ENCODE measurements around the gene EIF3C.
"Not testable (repeated sequence)": the region's sequence is repeated elsewhere in the genome, so short reads cannot be mapped to it uniquely, and the experiment has no call there.

EIF3C gene

GRCh38 chr16:28711220-28712083, at the start of gene EIF3C:
Gene EIF3C (plus strand): TSS chr16:28711464. CDS start chr16:28711687, 223 bp downstream.
- DNase-seq = not testable (repeated sequence)

GRCh38 chr16:28666264-28666663, 45.0 kb upstream of the EIF3C start:
- not testable (repeated sequence) for DNase-seq

GRCh38 chr16:28667480-28667879, 43.8 kb upstream of the EIF3C start:
- DNase-seq = not testable (repeated sequence)

- not testable (repeated sequence) for DNase-seq
Observed at GRCh38 chr16:28668199-28668598, 43.1 kb upstream of the EIF3C start.

- not testable (repeated sequence) for DNase-seq
Observed at GRCh38 chr16:28688327-28688952, 22.8 kb upstream of the EIF3C start.

GRCh38 chr16:28689425-28689824, 21.8 kb upstream of the EIF3C start:
- not testable (repeated sequence) for DNase-seq

- DNase-seq = not testable (repeated sequence)
Observed at GRCh38 chr16:28691722-28692121, 19.5 kb upstream of the EIF3C start.

- DNase-seq = not testable (repeated sequence)
Observed at GRCh38 chr16:28693257-28693950, 17.9 kb upstream of the EIF3C start.

GRCh38 chr16:28699792-28700191, 11.5 kb upstream of the EIF3C start:
- not testable (repeated sequence) for DNase-seq

- not testable (repeated sequence) for DNase-seq
Observed at GRCh38 chr16:28700349-28700748, 10.9 kb upstream of the EIF3C start.

GRCh38 chr16:28701384-28701783, 9.9 kb upstream of the EIF3C start:
- DNase-seq = not testable (repeated sequence)

GRCh38 chr16:28704246-28704645, 7.0 kb upstream of the EIF3C start:
- not testable (repeated sequence) for DNase-seq

- not testable (repeated sequence) for DNase-seq
Observed at GRCh38 chr16:28722852-28723650, 11.8 kb downstream of the EIF3C start.

- not testable (repeated sequence) for DNase-seq
Observed at GRCh38 chr16:28731253-28731652, 20.0 kb downstream of the EIF3C start.

- not testable (repeated sequence) for DNase-seq
Observed at GRCh38 chr16:28732455-28733124, 21.3 kb downstream of the EIF3C start.

- not testable (repeated sequence) for DNase-seq
Observed at GRCh38 chr16:28739787-28740186, 28.5 kb downstream of the EIF3C start.

GRCh38 chr16:28740631-28741030, 29.4 kb downstream of the EIF3C start:
- DNase-seq = not testable (repeated sequence)

GRCh38 chr16:28741295-28741694, 30.0 kb downstream of the EIF3C start:
- DNase-seq = not testable (repeated sequence)

GRCh38 chr16:28746618-28747350, 35.5 kb downstream of the EIF3C start:
- DNase-seq = not testable (repeated sequence)

GRCh38 chr16:28749997-28750465, 38.8 kb downstream of the EIF3C start:
- DNase-seq = not testable (repeated sequence)
